SH-SY5Y (cell line): ENCODE measurements around the gene SAA2.

Experiments
- GATA2 ChIP-seq: IDR thresholded peaks from 2 replicates; pipeline ENCODE4 v1.6.1; 2011; ENCODE audit warnings: mild to moderate bottlenecking, low read depth, low read length
- GATA3 ChIP-seq: IDR thresholded peaks from 2 replicates; pipeline ENCODE4 v1.6.1; 2011; ENCODE audit warnings: low read depth, mild to moderate bottlenecking, low read length, moderate library complexity

- no peak for TF ChIP-seq GATA2
- TF ChIP-seq GATA3: no peak
Observed at GRCh38 chr11:18285841-18286240, 37.4 kb upstream of the SAA2 start.
